ENCODE data around the gene CCND3. TPM values are rescaled to one million over a fixed set of nuclear protein-coding genes. Genes with fewer than 3 reads are reported as not detected.
A peak's percentile ranks its signal among the peaks of the same experiment; 100 is the strongest.
"Not testable (repeated sequence)": the region's sequence is repeated elsewhere in the genome, so short reads cannot be mapped to it uniquely, and the experiment has no call there.

Gene CCND3
- total RNA-seq, 2 experiments from 2014 or later: 1,152 to 1,165 TPM

GRCh38 chr6:41943456-41943855 lies 1.8 kb upstream of the CCND3 start:
- peaks cover 35% of the 10 kb centered on the region for H3K36me3 Mint-ChIP-seq (ENCODE audit: low read depth)
- H3K27me3 Mint-ChIP-seq (ENCODE audit: low read depth): no peaks in the 10 kb centered on the region
- H3K9me3 Mint-ChIP-seq: no peaks in the 10 kb centered on the region
- H3K4me3 Mint-ChIP-seq: no peak overlapping the region
- peaks cover 50% of the 10 kb centered on the region for H3K4me1 Mint-ChIP-seq (ENCODE audit: low read depth)
- CTCF ChIA-PET: interaction anchor here (0.6 to 13.6 kb wide), 5 partner anchors 11 to 101 kb away, joined by 3 to 296 read pairs (median 5); partner anchors contain the start of genes BYSL, MED20 and TAF8
- intact Hi-C loops (cut with micrococcal nuclease): no loop called here
- DNase-seq: no peak
- peak overlapping the region; percentile 75 for H3K27ac Mint-ChIP-seq

- not testable (repeated sequence) for H3K27me3 Mint-ChIP-seq (ENCODE audit: low read depth); DNase-seq; H3K9me3 Mint-ChIP-seq
- Mint-ChIP-seq H3K27ac (peak overlapping the region; percentile 99), H3K36me3 (ENCODE audit: low read depth) (peaks cover 39% of the 10 kb centered on the region), H3K4me3 (peak overlapping the region; percentile 100), H3K4me1 (ENCODE audit: low read depth) (peaks cover 46% of the 10 kb centered on the region)
- intact Hi-C loops (cut with micrococcal nuclease): loop anchor here (1.0 kb wide), 4 partner anchors 15 to 96 kb away; no protein-coding TSS in a partner anchor
- CTCF ChIA-PET: interaction anchor here (0.6 to 13.6 kb wide), 6 partner anchors 18 to 155 kb away, joined by 3 to 296 read pairs (median 6); partner anchors contain the start of genes BYSL, MED20 and TAF8
These were observed 1.3 kb upstream of the CCND3 start for GRCh38 chr6:41942882-41943281.

DNA sequence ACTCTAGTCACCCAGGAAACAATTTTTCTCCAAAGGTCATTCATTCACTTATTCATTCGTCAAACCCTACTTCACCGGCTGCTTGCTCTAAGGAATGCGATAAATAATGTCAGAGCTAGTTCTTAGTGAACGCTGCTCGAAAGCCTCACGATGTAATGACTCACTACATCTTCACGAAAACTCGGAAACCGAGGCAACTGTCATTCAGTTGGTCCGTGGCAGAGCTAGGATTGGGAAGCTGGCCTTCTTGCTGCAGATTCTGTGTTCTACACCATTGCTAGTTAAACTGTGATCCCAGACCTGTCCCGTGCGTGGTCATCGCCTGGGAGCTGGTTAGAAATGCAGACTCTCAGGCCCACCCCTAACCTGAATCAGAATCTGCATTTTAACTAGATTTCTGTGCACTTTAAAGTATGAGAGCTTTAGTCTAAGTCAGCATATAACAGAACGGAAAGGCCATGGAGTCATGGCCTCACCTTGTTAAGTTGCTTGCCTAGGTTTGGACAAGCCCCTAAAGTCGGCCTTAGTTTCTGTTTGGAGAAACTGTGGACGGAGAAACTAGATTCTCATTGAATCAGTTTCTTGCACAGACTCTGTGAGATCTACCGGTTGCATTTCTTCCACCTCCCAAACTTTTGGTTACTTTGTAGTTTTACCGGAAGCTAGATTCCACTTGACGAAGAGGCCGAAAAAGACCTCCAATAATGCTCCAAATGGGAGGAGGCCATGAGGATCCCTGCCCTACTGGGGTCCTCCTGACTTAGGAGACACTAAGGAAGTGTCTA lies 651 bp upstream of the CCND3 start:
- Mint-ChIP-seq H3K4me3 (peak overlapping the region; percentile 100), H3K4me1 (ENCODE audit: low read depth) (peaks cover 45% of the 10 kb centered on the region), H3K36me3 (ENCODE audit: low read depth) (peaks cover 43% of the 10 kb centered on the region), H3K9me3 (no peaks in the 10 kb centered on the region), H3K27me3 (ENCODE audit: low read depth) (no peaks in the 10 kb centered on the region), H3K27ac (peak overlapping the region; percentile 99)
- peak; percentile 79 for DNase-seq
- intact Hi-C loops (cut with micrococcal nuclease): loop anchor here (1.0 kb wide), 4 partner anchors 16 to 97 kb away; no protein-coding TSS in a partner anchor
- CTCF ChIA-PET: interaction anchor here (0.6 to 13.6 kb wide), 8 partner anchors 8 to 154 kb away, joined by 3 to 296 read pairs (median 5); partner anchors contain the start of genes BYSL, MED20 and TAF8

GRCh38 chr6:41940759-41941279 lies 789 bp downstream of the CCND3 start:
- Mint-ChIP-seq H3K27ac (peak overlapping the region; percentile 99), H3K4me1 (ENCODE audit: low read depth) (peaks cover 50% of the 10 kb centered on the region), H3K36me3 (ENCODE audit: low read depth) (peaks cover 57% of the 10 kb centered on the region), H3K4me3 (peak overlapping the region; percentile 100), H3K27me3 (ENCODE audit: low read depth) (no peaks in the 10 kb centered on the region), H3K9me3 (no peaks in the 10 kb centered on the region)
- CTCF ChIA-PET: interaction anchor here (0.8 to 13.6 kb wide), 7 partner anchors 10 to 153 kb away, joined by 3 to 296 read pairs (median 6); partner anchors contain the start of genes BYSL, MED20, TAF8 and TOMM6
- intact Hi-C loops (cut with micrococcal nuclease): loop anchor here (1.0 kb wide), 1 partner anchor 20 kb away; the partner anchor contains the start of genes BYSL and MED20
- DNase-seq: peak; percentile 74

DNA sequence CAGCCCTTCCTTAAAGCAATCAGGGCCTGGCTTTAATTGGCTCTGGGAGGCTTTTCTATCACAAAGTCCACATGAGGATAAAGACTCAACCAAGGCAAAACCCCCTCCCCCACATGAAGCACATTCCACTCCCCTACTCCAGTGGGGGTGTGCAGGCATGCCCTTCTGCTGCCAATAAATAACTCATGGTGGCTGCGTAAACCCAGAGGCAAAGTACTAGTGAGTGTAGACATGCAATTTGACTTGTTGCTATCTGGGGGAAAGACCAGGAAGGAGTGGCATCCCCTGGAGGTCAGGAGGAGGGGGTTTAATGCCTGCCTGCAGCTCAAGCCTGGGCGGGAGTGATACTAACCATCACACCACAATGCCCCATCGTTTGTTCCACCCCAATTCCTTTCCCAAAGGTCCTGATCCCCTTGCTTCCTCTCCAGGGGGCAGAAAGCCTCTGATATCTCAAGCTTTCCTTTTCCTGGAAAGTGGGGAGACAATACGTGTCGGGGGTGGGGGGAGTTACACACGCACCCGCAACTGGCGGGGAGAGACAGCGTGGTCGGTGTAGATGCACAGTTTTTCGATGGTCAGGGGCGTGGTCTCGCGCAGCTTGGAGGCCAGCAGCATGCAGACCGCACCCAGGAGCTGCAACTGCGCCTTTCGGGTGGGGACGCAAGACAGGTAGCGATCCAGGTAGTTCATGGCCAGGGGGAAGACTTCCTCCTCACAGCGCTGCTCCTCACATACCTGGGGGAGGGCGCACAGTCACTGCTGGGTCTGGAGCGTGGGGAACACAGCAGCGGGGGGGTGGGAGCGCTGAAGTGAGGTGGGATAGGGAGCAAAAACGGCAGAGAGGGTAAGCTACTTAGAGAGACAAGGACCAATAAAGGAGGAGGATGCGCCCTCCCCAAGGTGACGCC lies 1.5 kb downstream of the CCND3 start:
- DNase-seq: no peak
- H3K4me1 Mint-ChIP-seq (ENCODE audit: low read depth): peaks cover 47% of the 10 kb centered on the region
- H3K9me3 Mint-ChIP-seq: no peaks in the 10 kb centered on the region
- H3K27ac Mint-ChIP-seq: peak overlapping the region; percentile 99
- intact Hi-C loops (cut with micrococcal nuclease): loop anchor here (1.0 to 5.0 kb wide), 2 partner anchors 19 to 153 kb away; partner anchors contain the start of genes BYSL, MED20 and TOMM6
- CTCF ChIA-PET: interaction anchor here (0.6 to 13.6 kb wide), 9 partner anchors 17 to 152 kb away, joined by 3 to 296 read pairs (median 6); partner anchors contain the start of genes BYSL, MED20, TAF8 and TOMM6
- H3K36me3 Mint-ChIP-seq (ENCODE audit: low read depth): peaks cover 63% of the 10 kb centered on the region
- no peaks in the 10 kb centered on the region for H3K27me3 Mint-ChIP-seq (ENCODE audit: low read depth)
- H3K4me3 Mint-ChIP-seq: peak overlapping the region; percentile 100

DNA sequence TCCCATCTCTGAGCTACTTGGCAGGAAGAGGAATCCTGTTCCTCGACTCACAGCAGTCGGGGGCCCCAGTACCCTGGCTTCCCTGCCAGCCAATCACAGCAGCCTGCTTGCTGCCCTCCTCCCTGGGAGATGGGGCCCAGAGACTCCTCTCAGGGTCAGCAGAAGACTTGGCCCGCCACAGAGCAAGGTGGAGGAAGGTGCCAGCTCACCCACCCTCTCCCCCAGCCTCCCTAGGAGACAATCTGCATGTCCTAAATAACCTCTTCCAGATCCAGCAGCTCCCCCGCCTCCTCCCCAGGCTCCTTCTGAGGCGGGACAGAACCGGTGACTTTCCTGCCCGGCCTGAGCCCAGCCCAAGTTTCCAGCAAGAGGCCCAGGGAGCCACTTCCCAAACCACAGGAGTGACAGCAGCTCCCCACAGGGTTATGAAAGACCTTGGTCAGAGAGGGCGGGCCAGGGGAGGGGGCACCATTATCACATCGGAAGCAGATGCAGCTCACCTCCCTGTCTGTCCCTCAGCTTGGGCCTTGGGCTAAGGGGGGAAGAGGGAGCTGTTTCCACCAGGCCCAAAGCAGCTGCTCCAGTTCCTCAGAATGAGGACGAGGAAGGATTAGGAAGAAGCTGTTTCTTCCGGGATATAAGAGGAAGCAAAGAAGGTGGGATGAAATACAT lies 2.3 kb downstream of the CCND3 start:
- H3K27me3 Mint-ChIP-seq (ENCODE audit: low read depth): no peaks in the 10 kb centered on the region
- DNase-seq: peak; percentile 76
- CTCF ChIA-PET: interaction anchor here (0.6 to 13.6 kb wide), 14 partner anchors 11 to 152 kb away, joined by 3 to 296 read pairs (median 5); partner anchors contain the start of genes BYSL, MED20, TAF8 and TOMM6
- intact Hi-C loops (cut with micrococcal nuclease): loop anchor here (5.0 kb wide), 1 partner anchor 152 kb away; the partner anchor contains the start of gene TOMM6
- H3K27ac Mint-ChIP-seq: peak overlapping the region; percentile 99
- no peaks in the 10 kb centered on the region for H3K9me3 Mint-ChIP-seq
- peaks cover 46% of the 10 kb centered on the region for H3K4me1 Mint-ChIP-seq (ENCODE audit: low read depth)
- H3K4me3 Mint-ChIP-seq: peak overlapping the region; percentile 100
- H3K36me3 Mint-ChIP-seq (ENCODE audit: low read depth): peaks cover 70% of the 10 kb centered on the region

- Mint-ChIP-seq H3K27me3 (ENCODE audit: low read depth) (no peaks in the 10 kb centered on the region), H3K27ac (peak overlapping the region; percentile 99), H3K4me1 (ENCODE audit: low read depth) (peaks cover 45% of the 10 kb centered on the region), H3K36me3 (ENCODE audit: low read depth) (peaks cover 72% of the 10 kb centered on the region), H3K9me3 (no peaks in the 10 kb centered on the region), H3K4me3 (peak overlapping the region; percentile 100)
- DNase-seq: no peak
- CTCF ChIA-PET: interaction anchor here (0.6 to 13.6 kb wide), 12 partner anchors 10 to 152 kb away, joined by 3 to 296 read pairs (median 4); partner anchors contain the start of genes BYSL, MED20 and TAF8
- intact Hi-C loops (cut with micrococcal nuclease): loop anchor here (5.0 kb wide), 1 partner anchor 151 kb away; the partner anchor contains the start of gene TOMM6
These were observed 2.9 kb downstream of the CCND3 start for GRCh38 chr6:41938590-41939175.

- Mint-ChIP-seq H3K27me3 (ENCODE audit: low read depth) (no peaks in the 10 kb centered on the region), H3K4me3 (peak overlapping the region; percentile 100), H3K4me1 (ENCODE audit: low read depth) (peaks cover 41% of the 10 kb centered on the region), H3K36me3 (ENCODE audit: low read depth) (peaks cover 76% of the 10 kb centered on the region), H3K27ac (peak overlapping the region; percentile 99), H3K9me3 (no peaks in the 10 kb centered on the region)
- DNase-seq: peak; percentile 42
- CTCF ChIA-PET: interaction anchor here (1.1 to 13.6 kb wide), 7 partner anchors 10 to 151 kb away, joined by 3 to 296 read pairs (median 9); partner anchors contain the start of genes BYSL, MED20 and TAF8
- intact Hi-C loops (cut with micrococcal nuclease): loop anchor here (2.0 to 5.0 kb wide), 4 partner anchors 39 to 151 kb away; partner anchors contain the start of genes TOMM6 and USP49
These were observed 3.6 kb downstream of the CCND3 start for GRCh38 chr6:41937861-41938574.

DNA sequence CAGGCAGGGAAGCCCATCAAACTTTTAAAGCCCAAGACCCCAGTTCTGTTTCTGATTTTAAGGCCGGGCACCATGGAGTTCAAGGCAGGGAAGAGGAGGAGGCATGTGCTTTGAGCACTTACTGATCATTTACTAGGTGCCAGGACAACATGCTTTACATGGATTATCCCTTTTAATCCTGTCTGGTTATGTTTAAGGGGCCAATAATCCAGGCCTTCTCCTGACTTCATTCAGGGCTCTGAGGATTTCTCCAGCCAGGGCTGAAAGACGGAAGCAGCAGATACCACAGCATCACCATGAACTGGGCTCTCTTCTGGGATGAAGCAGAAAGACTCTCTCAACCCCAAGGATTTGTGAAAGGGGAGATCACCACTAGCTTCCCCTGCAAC lies 4.1 kb downstream of the CCND3 start:
- CTCF ChIA-PET: interaction anchor here (0.6 to 13.6 kb wide), 7 partner anchors 9 to 107 kb away, joined by 3 to 296 read pairs (median 9); partner anchors contain the start of genes BYSL, MED20 and TAF8
- peaks cover 40% of the 10 kb centered on the region for H3K4me1 Mint-ChIP-seq (ENCODE audit: low read depth)
- intact Hi-C loops (cut with micrococcal nuclease): loop anchor here (2.0 to 5.0 kb wide), 4 partner anchors 39 to 150 kb away; partner anchors contain the start of genes TOMM6 and USP49
- H3K4me3 Mint-ChIP-seq: peak overlapping the region; percentile 100
- H3K36me3 Mint-ChIP-seq (ENCODE audit: low read depth): peaks cover 80% of the 10 kb centered on the region
- no peaks in the 10 kb centered on the region for H3K27me3 Mint-ChIP-seq (ENCODE audit: low read depth)
- DNase-seq: no peak
- peak overlapping the region; percentile 99 for H3K27ac Mint-ChIP-seq
- no peaks in the 10 kb centered on the region for H3K9me3 Mint-ChIP-seq
